HepG2 (cell line): ENCODE data around the gene MYL6B. TPM values are rescaled to one million over a fixed set of nuclear protein-coding genes. Genes with fewer than 3 reads are reported as not detected.

Experiments used
- BORCS8-MEF2B ChIP-seq: sonication (generic); formaldehyde crosslinking; IDR thresholded peaks from 2 replicates; pipeline ENCODE4 v1.8.0; 2022; ENCODE audit warnings: mild to moderate bottlenecking, missing genetic modification reagents
- GMEB1 ChIP-seq: sonication (generic); formaldehyde crosslinking; IDR thresholded peaks from 2 replicates; pipeline ENCODE4 v1.5.1; 2020; ENCODE audit warnings: missing genetic modification reagents, mild to moderate bottlenecking, borderline replicate concordance
- KDM5A ChIP-seq: fragments of 200-600 bp; sonication (generic); IDR thresholded peaks from 2 replicates; pipeline ENCODE4 v1.7.0; 2018; ENCODE audit warnings: antibody characterized with exemption, mild to moderate bottlenecking, low read length, borderline replicate concordance
- TARDBP ChIP-seq: sonication (generic); formaldehyde crosslinking; IDR thresholded peaks from 2 replicates; pipeline ENCODE4 v1.8.0; 2022; ENCODE audit warnings: mild to moderate bottlenecking, missing genetic modification reagents
- TBL1XR1 ChIP-seq: fragments of 150-350 bp; IDR thresholded peaks from 2 replicates; pipeline ENCODE4 v1.6.1; 2014; ENCODE audit warnings: borderline replicate concordance, low read length; ENCODE audit not compliant: partially characterized antibody
- TSC22D2 ChIP-seq: sonication (generic); formaldehyde crosslinking; IDR thresholded peaks from 2 replicates; pipeline ENCODE4 v1.5.1; 2020; ENCODE audit warnings: missing genetic modification reagents, mild to moderate bottlenecking, borderline replicate concordance
- YEATS4 ChIP-seq: sonication (generic); formaldehyde crosslinking; IDR thresholded peaks from 2 replicates; pipeline ENCODE4 v1.4.0; 2020; ENCODE audit warnings: missing genetic modification reagents, borderline replicate concordance
- ZBTB40 ChIP-seq, 2 experiments: fragments of 450-650 bp in 1 of 2; sonication (generic) in 1 of 2; formaldehyde crosslinking in 1 of 2; IDR thresholded peaks; 2 replicates each; pipeline versions ENCODE4 v1.6.1 to v1.8.0; 2016 to 2022; ENCODE audit warnings: antibody characterized with exemption in 1 of 2, mild to moderate bottlenecking in 1 of 2, missing genetic modification reagents in 1 of 2
- ZC3H13 ChIP-seq: sonication (generic); formaldehyde crosslinking; IDR thresholded peaks from 2 replicates; pipeline ENCODE4 v1.8.1; 2023; ENCODE audit warnings: mild to moderate bottlenecking, missing genetic modification reagents, moderate library complexity
- ZNF12 ChIP-seq: sonication (generic); formaldehyde crosslinking; IDR thresholded peaks from 2 replicates; pipeline ENCODE4 v1.5.0; 2020; ENCODE audit warnings: missing genetic modification reagents
- ZNF484 ChIP-seq: sonication (generic); formaldehyde crosslinking; IDR thresholded peaks from 2 replicates; pipeline ENCODE4 v1.5.1; 2020; ENCODE audit warnings: mild to moderate bottlenecking, low read depth, missing genetic modification reagents, borderline replicate concordance
- polyA plus RNA-seq, 8 experiments: library from polyadenylated mRNA; depleted of rRNA in 3 of 8; stranded (reverse) in 7 of 8; unstranded in 1 of 8; fragments of >200 nt; fragmentation: Illumina TruSeq in 4 of 8; extraction: Trizol in 4 of 8; gene quantifications; 2 replicates each; pipeline versions ENCODE4 v1.2.1 to v1.2.3, GENCODE V29; 2011 to 2016; ENCODE audit warnings: low read depth in 4 of 8, missing spikeins in 1 of 8, mixed read lengths in 1 of 8; ENCODE audit not compliant: insufficient read depth in 1 of 8
- total RNA-seq, 5 experiments: library from RNA; depleted of rRNA; stranded (reverse); fragments of >200 nt; fragmentation: Illumina TruSeq; extraction: Trizol; gene quantifications; 2 replicates each; pipeline ENCODE4 v1.2.3, GENCODE V29; 2016; ENCODE audit warnings: low read depth in 1 of 5
- TF ChIP-seq, protein P1 (sequence below): sonication (generic); formaldehyde crosslinking; IDR thresholded peaks from 2 replicates; pipeline ENCODE4 v1.4.0; 2020; ENCODE audit warnings: missing genetic modification reagents
- TF ChIP-seq, protein P2 (sequence below): sonication (generic); formaldehyde crosslinking; IDR thresholded peaks from 2 replicates; pipeline ENCODE4 v1.8.1; 2023; ENCODE audit warnings: mild to moderate bottlenecking, inconsistent platforms, moderate library complexity, missing genetic modification reagents, borderline replicate concordance

MYL6B gene
- total and polyA plus RNA-seq, 2 of the 13 experiments (the other 11 are each of a cell fraction or from before 2014, with no cell fraction given) = 75.7 to 88.7 TPM

DNA sequence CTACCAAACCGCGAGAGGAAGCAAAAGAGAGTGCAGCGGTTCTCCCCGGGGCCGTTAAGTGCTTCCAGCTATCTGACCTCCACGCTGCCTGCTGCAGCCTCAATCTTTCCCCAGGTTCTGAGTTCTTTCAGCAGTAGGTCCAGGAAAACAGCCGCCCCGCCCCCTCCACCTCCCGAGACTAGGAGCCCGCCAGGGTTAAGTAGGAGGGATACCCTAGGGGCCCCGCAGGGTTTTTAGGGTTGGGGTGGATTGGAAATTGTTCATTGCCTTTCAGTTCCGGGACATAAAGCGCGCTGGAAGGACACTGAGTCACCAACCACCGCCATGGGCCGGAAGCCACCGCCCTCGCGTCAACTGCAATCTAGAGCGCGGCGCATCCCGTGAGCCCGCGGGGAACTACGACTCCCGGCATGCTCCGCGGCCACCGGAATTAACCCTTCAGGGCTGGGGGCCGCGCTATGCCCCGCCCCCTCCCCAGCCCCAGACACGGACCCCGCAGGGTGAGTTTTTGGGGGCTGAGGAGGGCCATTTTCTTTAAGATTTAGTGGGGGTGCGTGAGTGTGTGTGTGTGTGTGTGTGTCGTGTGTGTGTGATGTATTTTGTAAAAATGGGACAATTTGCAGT lies at the start of gene MYL6B (continued):
- no peak for TF ChIP-seq ZBTB40 (IDR thresholded peaks at IDR 0.05)
- TF ChIP-seq ZBTB40 (CRISPR knock-in tag; IDR thresholded peaks at IDR 0.05) = peak; percentile 37; the same call in 1 of the 2 replicates
- no peak for TF ChIP-seq ZNF12 (CRISPR knock-in tag)
- peak; percentile 69; the same call in 1 of the 2 replicates for TF ChIP-seq KDM5A
- TF ChIP-seq BORCS8-MEF2B = 0 out of 2 replicates have a peak, but pooled peaks have one; percentile 54
- TF ChIP-seq TARDBP = peak; percentile 59; the same call in 1 of the 2 replicates
- no peak for TF ChIP-seq TBL1XR1
- TF ChIP-seq, protein P1, sequence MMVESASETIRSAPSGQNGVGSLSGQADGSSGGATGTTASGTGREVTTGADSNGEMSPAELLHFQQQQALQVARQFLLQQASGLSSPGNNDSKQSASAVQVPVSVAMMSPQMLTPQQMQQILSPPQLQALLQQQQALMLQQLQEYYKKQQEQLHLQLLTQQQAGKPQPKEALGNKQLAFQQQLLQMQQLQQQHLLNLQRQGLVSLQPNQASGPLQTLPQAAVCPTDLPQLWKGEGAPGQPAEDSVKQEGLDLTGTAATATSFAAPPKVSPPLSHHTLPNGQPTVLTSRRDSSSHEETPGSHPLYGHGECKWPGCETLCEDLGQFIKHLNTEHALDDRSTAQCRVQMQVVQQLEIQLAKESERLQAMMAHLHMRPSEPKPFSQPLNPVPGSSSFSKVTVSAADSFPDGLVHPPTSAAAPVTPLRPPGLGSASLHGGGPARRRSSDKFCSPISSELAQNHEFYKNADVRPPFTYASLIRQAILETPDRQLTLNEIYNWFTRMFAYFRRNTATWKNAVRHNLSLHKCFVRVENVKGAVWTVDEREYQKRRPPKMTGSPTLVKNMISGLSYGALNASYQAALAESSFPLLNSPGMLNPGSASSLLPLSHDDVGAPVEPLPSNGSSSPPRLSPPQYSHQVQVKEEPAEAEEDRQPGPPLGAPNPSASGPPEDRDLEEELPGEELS (CRISPR knock-in tag) = peak; percentile 72
- TF ChIP-seq ZC3H13 (CRISPR knock-in tag) = 0 out of 2 replicates have a peak, but pooled peaks have one; percentile 28
- 0 out of 2 replicates have a peak, but pooled peaks have one; percentile 27 for TF ChIP-seq TSC22D2
- TF ChIP-seq ZNF484 (CRISPR knock-in tag) = no peak
- TF ChIP-seq YEATS4 (CRISPR knock-in tag) = peak; percentile 77
- TF ChIP-seq, protein P2, sequence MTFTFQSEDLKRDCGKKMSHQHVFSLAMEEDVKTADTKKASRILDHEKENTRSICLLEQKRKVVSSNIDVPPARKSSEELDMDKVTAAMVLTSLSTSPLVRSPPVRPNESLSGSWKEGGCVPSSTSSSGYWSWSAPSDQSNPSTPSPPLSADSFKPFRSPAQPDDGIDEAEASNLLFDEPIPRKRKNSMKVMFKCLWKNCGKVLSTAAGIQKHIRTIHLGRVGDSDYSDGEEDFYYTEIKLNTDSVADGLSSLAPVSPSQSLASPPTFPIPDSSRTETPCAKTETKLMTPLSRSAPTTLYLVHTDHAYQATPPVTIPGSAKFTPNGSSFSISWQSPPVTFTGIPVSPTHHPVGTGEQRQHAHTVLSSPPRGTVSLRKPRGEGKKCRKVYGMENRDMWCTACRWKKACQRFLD (CRISPR knock-in tag) = no peak
- peak; percentile 86; the same call in 1 of the 2 replicates for TF ChIP-seq GMEB1
